ENCODE measurements around the gene CNTNAP2. TPM values are rescaled to one million over a fixed set of nuclear protein-coding genes. Genes with fewer than 3 reads are reported as not detected.

Gene CNTNAP2
- total and polyA plus RNA-seq, 2 donors (not counting 1 experiment from before 2014, with no cell fraction given): not detected

- TF ChIP-seq EZH2 (IDR thresholded peaks at IDR 0.05; ENCODE audit: low read length, missing control alignments) (no peak), CTCF (conservative IDR thresholded peaks at IDR 0.05 in 1 of 2, IDR thresholded peaks at IDR 0.05 in 1 of 2; ENCODE audit: low read depth in 1 of 2, low read length in 2 of 2) (no peak)
- no peaks in the 10 kb centered on the region for H3K36me3 ChIP-seq (ENCODE audit: control insufficient read depth, insufficient read depth, low read length)
- no peak overlapping the region for H3K27ac ChIP-seq (ENCODE audit: insufficient read depth, low read length)
- DNase-seq (ENCODE audit: low read depth in 2 of 2): no peak
- no peak overlapping the region for H2AFZ ChIP-seq (ENCODE audit: low read length)
- no peaks in the 10 kb centered on the region for H4K20me1 ChIP-seq (ENCODE audit: control insufficient read depth, extremely low read depth, insufficient read depth, low read length)
- no peaks in the 10 kb centered on the region for H3K27me3 ChIP-seq (ENCODE audit: control insufficient read depth, insufficient read depth, low read length)
- H3K4me3 ChIP-seq (replicated peaks in 1 of 4; ENCODE audit: control extremely low read depth in 1 of 4, insufficient read depth in 1 of 4, low read depth in 3 of 4, low read length in 4 of 4): no peak overlapping the region
- no peak overlapping the region for H3K9ac ChIP-seq (ENCODE audit: insufficient read depth, low read length)
- no peaks in the 10 kb centered on the region for H3K79me2 ChIP-seq (ENCODE audit: control insufficient read depth, insufficient read depth, low read length)
- H3K9me3 ChIP-seq (ENCODE audit: control insufficient read depth, insufficient read depth, low read depth, low read length): no peaks in the 10 kb centered on the region
- no peak overlapping the region for H3K4me2 ChIP-seq (ENCODE audit: extremely low read depth, insufficient read depth, low read length)
- H3K4me1 ChIP-seq (ENCODE audit: control insufficient read depth, extremely low read depth, insufficient read depth, low read length): no peaks in the 10 kb centered on the region
These were observed 1277.7 kb downstream of the CNTNAP2 start for GRCh38 chr7:147394329-147394728.

DNA sequence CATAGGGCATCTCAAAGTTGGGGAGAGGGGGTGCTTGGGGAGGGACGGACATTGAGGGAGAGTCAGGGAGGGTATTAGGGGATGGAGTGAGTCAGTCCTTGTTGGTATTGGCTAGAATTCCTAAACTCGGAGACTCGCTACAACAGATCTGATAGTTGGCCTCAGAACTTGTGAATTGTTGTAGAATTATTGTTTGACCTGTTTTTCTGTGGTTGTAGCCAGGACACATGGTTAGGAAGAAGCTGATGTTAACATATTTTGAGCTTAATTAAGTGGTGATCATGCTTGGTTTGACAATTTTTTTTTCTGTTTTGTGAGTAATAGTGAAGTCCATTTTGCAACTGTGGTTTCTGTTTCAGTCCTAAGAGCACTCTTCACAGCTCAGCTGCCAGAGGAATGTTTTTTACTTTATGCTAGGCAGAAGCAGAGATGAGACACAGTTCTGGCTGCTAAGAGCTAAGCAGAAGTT lies 1283.7 kb downstream of the CNTNAP2 start:
- H3K4me3 ChIP-seq (replicated peaks in 1 of 4; ENCODE audit: control extremely low read depth in 1 of 4, insufficient read depth in 1 of 4, low read depth in 3 of 4, low read length in 4 of 4): peak overlapping the region in 2 of 4 experiments; percentile 42 to 46
- H3K36me3 ChIP-seq (ENCODE audit: control insufficient read depth, insufficient read depth, low read length): no peaks in the 10 kb centered on the region
- H3K27me3 ChIP-seq (ENCODE audit: control insufficient read depth, insufficient read depth, low read length): no peaks in the 10 kb centered on the region
- H2AFZ ChIP-seq (ENCODE audit: low read length): peak overlapping the region; percentile 11
- H3K27ac ChIP-seq (ENCODE audit: insufficient read depth, low read length): no peak overlapping the region
- no peaks in the 10 kb centered on the region for H3K79me2 ChIP-seq (ENCODE audit: control insufficient read depth, insufficient read depth, low read length)
- no peaks in the 10 kb centered on the region for H3K4me1 ChIP-seq (ENCODE audit: control insufficient read depth, extremely low read depth, insufficient read depth, low read length)
- peak; percentile 67 to 72 for DNase-seq (ENCODE audit: low read depth in 2 of 2)
- H3K9ac ChIP-seq (ENCODE audit: insufficient read depth, low read length): no peak overlapping the region
- H3K4me2 ChIP-seq (ENCODE audit: extremely low read depth, insufficient read depth, low read length): peak overlapping the region; percentile 4
- no peaks in the 10 kb centered on the region for H4K20me1 ChIP-seq (ENCODE audit: control insufficient read depth, extremely low read depth, insufficient read depth, low read length)
- TF ChIP-seq EZH2 (IDR thresholded peaks at IDR 0.05; ENCODE audit: low read length, missing control alignments) (no peak), CTCF (conservative IDR thresholded peaks at IDR 0.05 in 1 of 2, IDR thresholded peaks at IDR 0.05 in 1 of 2; ENCODE audit: low read depth in 1 of 2, low read length in 2 of 2) (no peak)
- no peaks in the 10 kb centered on the region for H3K9me3 ChIP-seq (ENCODE audit: control insufficient read depth, insufficient read depth, low read depth, low read length)

DNA sequence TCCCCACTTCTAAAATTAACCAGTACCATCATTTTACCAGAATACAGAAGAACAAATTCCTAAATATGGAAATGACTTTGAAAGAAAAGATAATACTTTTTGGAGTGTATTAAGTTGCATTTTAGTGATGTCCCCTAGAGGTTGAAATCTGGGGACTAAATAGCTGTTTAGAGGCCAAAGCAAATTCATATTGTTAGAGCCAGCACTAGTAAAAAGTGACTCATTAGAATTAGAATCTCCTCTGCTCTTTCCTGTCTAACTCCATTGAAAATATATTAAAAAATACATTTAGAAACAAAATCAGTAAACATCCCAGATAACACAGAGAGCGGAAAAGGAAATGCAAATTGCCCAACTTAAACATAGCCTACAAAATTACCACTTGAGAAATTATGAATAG lies 1284.3 kb downstream of the CNTNAP2 start:
- no peak overlapping the region for H2AFZ ChIP-seq (ENCODE audit: low read length)
- H3K4me3 ChIP-seq (replicated peaks in 1 of 4; ENCODE audit: control extremely low read depth in 1 of 4, insufficient read depth in 1 of 4, low read depth in 3 of 4, low read length in 4 of 4): no peak overlapping the region
- no peaks in the 10 kb centered on the region for H3K79me2 ChIP-seq (ENCODE audit: control insufficient read depth, insufficient read depth, low read length)
- no peak overlapping the region for H3K4me2 ChIP-seq (ENCODE audit: extremely low read depth, insufficient read depth, low read length)
- TF ChIP-seq CTCF (conservative IDR thresholded peaks at IDR 0.05 in 1 of 2, IDR thresholded peaks at IDR 0.05 in 1 of 2; ENCODE audit: low read depth in 1 of 2, low read length in 2 of 2) (no peak), EZH2 (IDR thresholded peaks at IDR 0.05; ENCODE audit: low read length, missing control alignments) (no peak)
- H3K4me1 ChIP-seq (ENCODE audit: control insufficient read depth, extremely low read depth, insufficient read depth, low read length): no peaks in the 10 kb centered on the region
- no peaks in the 10 kb centered on the region for H3K27me3 ChIP-seq (ENCODE audit: control insufficient read depth, insufficient read depth, low read length)
- H4K20me1 ChIP-seq (ENCODE audit: control insufficient read depth, extremely low read depth, insufficient read depth, low read length): no peaks in the 10 kb centered on the region
- H3K27ac ChIP-seq (ENCODE audit: insufficient read depth, low read length): no peak overlapping the region
- H3K9ac ChIP-seq (ENCODE audit: insufficient read depth, low read length): no peak overlapping the region
- DNase-seq (ENCODE audit: low read depth in 2 of 2): no peak
- no peaks in the 10 kb centered on the region for H3K9me3 ChIP-seq (ENCODE audit: control insufficient read depth, insufficient read depth, low read depth, low read length)
- no peaks in the 10 kb centered on the region for H3K36me3 ChIP-seq (ENCODE audit: control insufficient read depth, insufficient read depth, low read length)

Data from fibroblast of lung (primary cell).